Lower leg skin (tissue), 4 donors: ENCODE results near the gene FHIP2A. TPM values are rescaled to one million over a fixed set of nuclear protein-coding genes. Genes with fewer than 3 reads are reported as not detected.

Source experiments
- DNase-seq, 2 donors: peaks; one replicate each; pipeline ENCODE4 v3.0.0-alpha.2; 2019; ENCODE audit warnings: low spot score in 2 of 2
- H3K4me3 ChIP-seq: fragments of 200-600 bp; sonication (generic); 2 replicates; pipeline ENCODE4 v1.5.1; 2017; ENCODE audit warnings: mild to moderate bottlenecking, low read depth; ENCODE audit not compliant: poor library complexity, severe bottlenecking
- POLR2A ChIP-seq, 2 donors: fragments of 450-650 bp; IDR thresholded peaks; one replicate each; pipeline ENCODE4 v1.6.1; 2016 to 2017; ENCODE audit warnings: antibody characterized with exemption in 2 of 2, mild to moderate bottlenecking in 1 of 2, moderate library complexity in 1 of 2
- WGBS, 2 donors: methylation state at CpG; one replicate each; pipeline ENCODE4 v1.1.5; 2018; 5-methylcytosine and 5-hydroxymethylcytosine counted together
- intact Hi-C: fragments of 100-400 bp; cut with DNase I; formaldehyde crosslinking; loops from one replicate; pipeline ENCODE4 v1.15.0; 2023; ENCODE audit warnings: low total_unique reads
- total RNA-seq, 4 donors: library from RNA; depleted of rRNA; stranded (reverse); fragments of >200 nt; gene quantifications; one replicate each; pipeline ENCODE4 v1.1.0, GENCODE V29; 2016
- TF ChIP-seq, protein P1 (sequence below), 3 donors: fragments of 450-650 bp; IDR thresholded peaks; one replicate each; pipeline ENCODE4 v1.5.1; 2016; ENCODE audit warnings: antibody characterized with exemption in 3 of 3, mild to moderate bottlenecking in 3 of 3, moderate library complexity in 2 of 3

FHIP2A gene
- total RNA-seq, 4 donors from 2014 or later = 11.1 to 40.6 (median 18.0) TPM

DNA sequence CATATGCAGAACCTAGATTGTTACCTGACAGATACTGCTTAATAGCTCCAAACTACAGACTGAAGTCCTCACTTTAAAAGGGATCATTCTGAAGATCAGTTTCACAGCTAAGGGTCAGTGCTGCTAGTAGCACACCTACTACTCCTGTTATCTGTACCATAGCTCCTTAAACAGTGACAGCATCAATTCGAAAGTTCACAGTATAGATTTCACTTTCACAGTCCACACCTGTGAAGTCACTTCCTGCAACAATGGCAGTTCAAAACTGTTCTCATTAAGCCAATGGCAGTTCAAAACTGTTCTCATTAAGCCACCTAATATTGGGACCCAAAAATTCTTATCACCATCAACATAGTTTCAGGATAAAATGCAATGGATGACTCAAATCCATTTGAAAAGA, 10.7 kb upstream of the FHIP2A start:
- H3K4me3 ChIP-seq = no peak overlapping the region
- intact Hi-C loops = no loop called here
- no peak for DNase-seq
- TF ChIP-seq POLR2A (IDR thresholded peaks at IDR 0.05) = no peak
- TF ChIP-seq, protein P1, sequence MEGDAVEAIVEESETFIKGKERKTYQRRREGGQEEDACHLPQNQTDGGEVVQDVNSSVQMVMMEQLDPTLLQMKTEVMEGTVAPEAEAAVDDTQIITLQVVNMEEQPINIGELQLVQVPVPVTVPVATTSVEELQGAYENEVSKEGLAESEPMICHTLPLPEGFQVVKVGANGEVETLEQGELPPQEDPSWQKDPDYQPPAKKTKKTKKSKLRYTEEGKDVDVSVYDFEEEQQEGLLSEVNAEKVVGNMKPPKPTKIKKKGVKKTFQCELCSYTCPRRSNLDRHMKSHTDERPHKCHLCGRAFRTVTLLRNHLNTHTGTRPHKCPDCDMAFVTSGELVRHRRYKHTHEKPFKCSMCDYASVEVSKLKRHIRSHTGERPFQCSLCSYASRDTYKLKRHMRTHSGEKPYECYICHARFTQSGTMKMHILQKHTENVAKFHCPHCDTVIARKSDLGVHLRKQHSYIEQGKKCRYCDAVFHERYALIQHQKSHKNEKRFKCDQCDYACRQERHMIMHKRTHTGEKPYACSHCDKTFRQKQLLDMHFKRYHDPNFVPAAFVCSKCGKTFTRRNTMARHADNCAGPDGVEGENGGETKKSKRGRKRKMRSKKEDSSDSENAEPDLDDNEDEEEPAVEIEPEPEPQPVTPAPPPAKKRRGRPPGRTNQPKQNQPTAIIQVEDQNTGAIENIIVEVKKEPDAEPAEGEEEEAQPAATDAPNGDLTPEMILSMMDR (IDR thresholded peaks at IDR 0.05) = no peak
- WGBS, 2 donors = 77 to 88% methylated on average over 1 of the region's 1 CpG

DNA sequence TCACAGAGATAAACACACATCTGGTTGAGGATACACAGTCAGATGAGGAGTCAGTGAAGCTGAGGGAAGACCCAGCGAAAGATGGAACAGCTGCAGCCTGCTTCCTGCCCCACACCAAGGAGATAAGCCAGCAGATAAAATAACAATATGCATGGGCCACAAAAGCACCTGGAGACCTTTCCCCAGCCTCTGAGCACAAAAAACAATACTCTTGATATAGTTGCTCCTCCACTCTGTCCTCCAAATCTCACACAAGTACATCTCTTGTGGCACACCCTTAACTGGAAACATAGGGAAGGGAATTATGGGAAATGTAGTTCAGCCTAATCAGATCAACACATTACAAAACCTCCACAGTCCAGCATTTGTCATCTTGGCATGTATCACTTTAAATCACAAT, 9.7 kb upstream of the FHIP2A start:
- whole genome bisulfite sequencing, 2 donors = 75 to 89% methylated on average over 1 of the region's 1 CpG
- no peak overlapping the region for H3K4me3 ChIP-seq
- DNase-seq = no peak
- intact Hi-C loops = no loop called here
- TF ChIP-seq POLR2A (IDR thresholded peaks at IDR 0.05) = no peak
- TF ChIP-seq, protein P1 (IDR thresholded peaks at IDR 0.05) = no peak

DNA sequence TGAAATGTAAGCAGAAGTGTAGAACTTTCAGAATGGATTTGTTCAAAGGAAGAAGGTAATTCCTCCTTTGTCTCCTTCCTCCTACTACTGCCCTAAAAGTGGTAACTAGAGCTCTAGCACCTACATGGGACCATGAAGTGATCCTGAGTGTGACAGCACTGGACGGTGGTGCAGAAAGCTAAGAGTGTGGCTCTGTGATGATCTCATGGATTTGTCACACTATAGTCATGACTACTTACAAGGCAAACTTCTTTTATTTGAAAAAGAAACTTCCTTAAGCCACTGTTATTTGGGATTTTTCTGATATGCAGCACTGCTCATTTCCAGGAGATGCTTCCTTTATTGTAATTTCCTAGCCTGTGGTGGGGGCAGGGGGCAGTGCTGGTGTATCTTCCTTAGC, 5.8 kb upstream of the FHIP2A start:
- intact Hi-C loops = no loop called here

DNA sequence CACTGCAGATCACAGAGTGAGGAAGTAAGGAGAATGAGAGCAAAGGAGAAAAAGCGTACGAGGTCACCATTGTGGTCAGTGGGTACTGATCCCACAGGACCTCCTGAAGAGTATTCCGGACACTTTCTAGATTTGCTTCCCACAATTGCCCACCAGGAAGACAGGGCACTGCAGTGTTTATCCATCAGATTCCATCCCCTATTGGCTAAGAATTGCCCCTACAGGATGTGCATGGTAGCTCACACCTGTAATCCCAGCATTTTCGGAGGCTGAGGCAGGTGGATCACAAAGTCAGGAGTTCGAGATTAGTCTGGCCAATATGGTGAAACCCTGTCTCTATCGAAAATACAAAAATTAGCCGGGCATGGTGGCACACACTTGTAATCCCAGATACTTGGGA, 5.3 kb upstream of the FHIP2A start:
- intact Hi-C loops = no loop called here
- DNase-seq = no peak
- no peak overlapping the region for H3K4me3 ChIP-seq
- no peak for TF ChIP-seq POLR2A (IDR thresholded peaks at IDR 0.05)
- TF ChIP-seq, protein P1 (IDR thresholded peaks at IDR 0.05) = no peak
- WGBS, 2 donors = 92 to 94% methylated on average over 7 of the region's 7 CpGs

More for the DNA sequence above, 5.8 kb upstream of the FHIP2A start:
- TF ChIP-seq, protein P1 (IDR thresholded peaks at IDR 0.05) = no peak
- no peak for TF ChIP-seq POLR2A (IDR thresholded peaks at IDR 0.05)
- no peak overlapping the region for H3K4me3 ChIP-seq
- 83 to 96% methylated on average over 1 of the region's 1 CpG for WGBS, 2 donors
- no peak for DNase-seq

DNA sequence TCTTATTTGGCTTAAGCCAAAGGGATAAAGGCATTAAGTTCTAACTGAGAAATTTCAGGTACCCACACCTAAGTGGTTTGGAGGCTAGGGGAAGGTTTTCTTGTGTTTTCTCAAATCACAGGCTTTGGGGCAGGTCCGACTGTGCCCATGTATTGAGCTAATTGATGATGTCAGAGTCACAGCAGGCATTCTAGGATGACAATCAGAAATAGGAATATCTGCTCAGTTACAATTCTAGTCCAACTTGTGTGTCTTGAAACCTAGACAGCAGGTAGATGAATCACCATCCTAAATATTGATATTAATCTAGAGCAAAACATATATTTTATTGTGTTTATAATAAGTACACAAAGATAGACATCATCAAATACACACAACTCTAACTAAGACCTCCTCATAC, 2.3 kb upstream of the FHIP2A start:
- WGBS, 2 donors = 61 to 71% methylated on average over 1 of the region's 1 CpG
- TF ChIP-seq, protein P1 (IDR thresholded peaks at IDR 0.05) = no peak
- TF ChIP-seq POLR2A (IDR thresholded peaks at IDR 0.05) = no peak
- DNase-seq = no peak
- H3K4me3 ChIP-seq = no peak overlapping the region
- intact Hi-C loops = no loop called here

DNA sequence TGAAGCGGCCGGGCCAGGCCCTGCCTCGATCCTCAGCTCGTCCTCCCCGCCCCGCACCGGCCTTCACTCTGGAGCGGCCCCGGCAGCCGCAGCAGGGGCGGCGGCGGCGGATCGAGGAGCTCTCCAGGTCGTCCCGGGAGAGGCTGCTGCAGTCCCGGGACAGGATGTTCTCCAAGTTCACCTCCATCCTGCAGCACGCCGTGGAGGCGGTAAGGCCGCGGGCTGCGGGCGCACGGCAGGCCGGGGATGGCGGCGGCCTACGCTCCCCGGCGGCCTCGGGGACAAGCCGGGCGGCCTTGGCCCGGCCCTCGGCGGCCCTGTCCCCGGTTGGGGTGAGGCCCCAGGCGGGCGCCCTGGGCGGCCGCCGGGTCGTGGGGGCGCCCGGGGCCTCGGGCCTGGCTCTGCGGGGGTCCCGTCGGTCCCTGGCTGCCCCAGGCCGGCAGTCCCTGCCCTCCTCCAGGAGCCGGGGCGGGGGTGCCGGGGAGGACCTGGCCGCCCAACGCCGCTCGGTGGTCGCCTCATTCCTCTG, 399 bp downstream of the FHIP2A start:
- TF ChIP-seq POLR2A (IDR thresholded peaks at IDR 0.05) = no peak
- TF ChIP-seq, protein P1 (IDR thresholded peaks at IDR 0.05) = no peak
- intact Hi-C loops = no loop called here
- peak; percentile 19 to 83 for DNase-seq
- peak overlapping the region; percentile 88 for H3K4me3 ChIP-seq
- 0 to 5% methylated on average over 20 to 22 of the region's 60 CpGs for WGBS, 2 donors
